ENCODE measurements around the gene MED14.

Gene MED14

DNA sequence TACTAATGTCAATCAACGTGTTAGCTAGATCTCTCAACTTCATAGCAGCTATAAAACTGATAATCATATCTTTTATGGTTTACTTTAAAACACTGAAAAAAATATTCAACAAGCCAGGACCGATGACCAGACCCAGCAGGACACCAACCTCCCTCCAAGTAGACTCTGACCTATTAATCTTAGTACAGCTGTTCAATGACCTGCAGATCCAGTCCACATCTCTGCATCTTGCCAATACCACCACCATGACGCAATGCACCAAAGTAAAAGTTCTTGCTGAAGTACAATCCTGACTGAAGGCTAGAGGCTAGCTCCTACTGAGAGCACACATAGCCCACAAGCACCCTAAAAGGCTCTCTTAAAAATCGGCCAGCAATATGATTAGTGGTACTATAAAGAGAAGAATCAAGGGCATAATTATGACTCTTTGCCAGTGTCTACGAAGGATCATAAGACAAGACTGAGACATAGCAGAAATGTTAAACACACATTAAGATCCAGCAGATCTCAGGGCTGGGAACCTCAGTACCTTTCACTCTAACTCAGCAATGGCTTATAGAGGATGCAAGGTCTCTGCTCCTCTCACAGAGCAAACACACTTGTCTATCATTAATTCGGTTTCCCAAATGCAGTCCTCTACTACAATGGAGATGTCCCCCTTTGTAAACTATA lies 7.6 kb downstream of the MED14 start:
- H3K27me3 ChIP-seq, result no peaks in the 10 kb centered on the region
- no peaks in the 10 kb centered on the region for H3K9me3 ChIP-seq
- TF ChIP-seq, protein P1, sequence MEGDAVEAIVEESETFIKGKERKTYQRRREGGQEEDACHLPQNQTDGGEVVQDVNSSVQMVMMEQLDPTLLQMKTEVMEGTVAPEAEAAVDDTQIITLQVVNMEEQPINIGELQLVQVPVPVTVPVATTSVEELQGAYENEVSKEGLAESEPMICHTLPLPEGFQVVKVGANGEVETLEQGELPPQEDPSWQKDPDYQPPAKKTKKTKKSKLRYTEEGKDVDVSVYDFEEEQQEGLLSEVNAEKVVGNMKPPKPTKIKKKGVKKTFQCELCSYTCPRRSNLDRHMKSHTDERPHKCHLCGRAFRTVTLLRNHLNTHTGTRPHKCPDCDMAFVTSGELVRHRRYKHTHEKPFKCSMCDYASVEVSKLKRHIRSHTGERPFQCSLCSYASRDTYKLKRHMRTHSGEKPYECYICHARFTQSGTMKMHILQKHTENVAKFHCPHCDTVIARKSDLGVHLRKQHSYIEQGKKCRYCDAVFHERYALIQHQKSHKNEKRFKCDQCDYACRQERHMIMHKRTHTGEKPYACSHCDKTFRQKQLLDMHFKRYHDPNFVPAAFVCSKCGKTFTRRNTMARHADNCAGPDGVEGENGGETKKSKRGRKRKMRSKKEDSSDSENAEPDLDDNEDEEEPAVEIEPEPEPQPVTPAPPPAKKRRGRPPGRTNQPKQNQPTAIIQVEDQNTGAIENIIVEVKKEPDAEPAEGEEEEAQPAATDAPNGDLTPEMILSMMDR (IDR thresholded peaks at IDR 0.05), result no peak
- H3K27ac ChIP-seq, result no peak overlapping the region
- no peak overlapping the region for H3K4me3 ChIP-seq (ENCODE audit: low read depth in 1 of 2, low read length in 1 of 2)
- no peaks in the 10 kb centered on the region for H3K36me3 ChIP-seq
- no peaks in the 10 kb centered on the region for H3K4me1 ChIP-seq (ENCODE audit: control insufficient read depth in 1 of 2, insufficient read depth in 1 of 2, low read depth in 1 of 2, low read length in 1 of 2)

GRCh38 chrX:40727093-40727492 lies 8.2 kb downstream of the MED14 start:
- no peaks in the 10 kb centered on the region for H3K36me3 ChIP-seq
- no peaks in the 10 kb centered on the region for H3K4me1 ChIP-seq (ENCODE audit: control insufficient read depth in 1 of 2, insufficient read depth in 1 of 2, low read depth in 1 of 2, low read length in 1 of 2)
- TF ChIP-seq, protein P1 (IDR thresholded peaks at IDR 0.05), result no peak
- no peaks in the 10 kb centered on the region for H3K27me3 ChIP-seq
- no peaks in the 10 kb centered on the region for H3K9me3 ChIP-seq
- H3K27ac ChIP-seq, result no peak overlapping the region
- no peak overlapping the region for H3K4me3 ChIP-seq (ENCODE audit: low read depth in 1 of 2, low read length in 1 of 2)

DNA sequence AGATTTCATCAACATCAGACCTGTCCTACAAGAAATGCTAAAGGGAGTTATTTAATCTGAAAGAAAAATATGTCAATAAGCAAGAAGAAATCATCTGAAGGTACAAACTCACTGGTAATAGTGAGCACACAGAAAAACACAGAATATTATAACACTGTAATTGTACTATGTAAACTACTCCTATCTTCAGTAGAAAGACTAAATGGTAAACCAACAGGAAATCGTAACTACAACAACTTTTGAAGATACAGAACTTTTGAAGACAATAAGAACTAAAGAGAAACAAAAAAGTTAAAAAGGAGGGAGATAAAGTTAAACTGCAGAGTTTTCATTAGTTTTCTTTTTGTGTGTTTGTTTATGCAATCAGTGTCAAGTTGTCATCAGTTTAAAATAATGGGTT lies 12.4 kb downstream of the MED14 start:
- TF ChIP-seq, protein P1 (IDR thresholded peaks at IDR 0.05), result no peak

GRCh38 chrX:40721489-40722106 lies 13.7 kb downstream of the MED14 start:
- no peak overlapping the region for H3K4me3 ChIP-seq (ENCODE audit: low read depth in 1 of 2, low read length in 1 of 2)
- TF ChIP-seq, protein P1 (IDR thresholded peaks at IDR 0.05), result no peak

More for the DNA sequence above, 12.4 kb downstream of the MED14 start:
- no peaks in the 10 kb centered on the region for H3K4me1 ChIP-seq (ENCODE audit: control insufficient read depth in 1 of 2, insufficient read depth in 1 of 2, low read depth in 1 of 2, low read length in 1 of 2)
- H3K36me3 ChIP-seq, result no peaks in the 10 kb centered on the region
- H3K27me3 ChIP-seq, result no peaks in the 10 kb centered on the region
- no peaks in the 10 kb centered on the region for H3K9me3 ChIP-seq
- no peak overlapping the region for H3K27ac ChIP-seq
- no peak overlapping the region for H3K4me3 ChIP-seq (ENCODE audit: low read depth in 1 of 2, low read length in 1 of 2)

DNA sequence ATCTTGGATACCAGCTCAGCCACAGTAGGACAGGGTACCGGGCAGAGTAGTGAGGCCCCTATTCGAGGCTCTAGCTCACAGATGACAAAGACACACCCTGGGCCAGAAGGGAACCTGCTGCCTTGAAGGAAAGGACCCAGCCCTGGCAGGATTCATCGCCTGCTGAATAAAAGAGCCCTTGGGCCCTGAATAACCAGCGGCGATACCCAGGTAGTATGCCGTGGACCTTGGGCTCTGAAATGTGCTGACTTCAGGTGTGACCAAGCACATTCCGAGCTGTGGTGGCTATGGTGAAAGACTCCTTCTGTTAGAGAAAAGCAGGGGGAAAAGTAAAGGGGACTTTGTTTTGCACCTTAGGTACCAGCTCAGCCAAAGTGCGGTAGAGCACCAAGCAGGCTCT lies 14.6 kb downstream of the MED14 start:
- Histone ChIP-seq H3K36me3 (no peaks in the 10 kb centered on the region), H3K4me3 (ENCODE audit: low read depth in 1 of 2, low read length in 1 of 2) (no peak overlapping the region), H3K27ac (no peak overlapping the region), H3K27me3 (no peaks in the 10 kb centered on the region), H3K9me3 (no peaks in the 10 kb centered on the region), H3K4me1 (ENCODE audit: control insufficient read depth in 1 of 2, insufficient read depth in 1 of 2, low read depth in 1 of 2, low read length in 1 of 2) (no peaks in the 10 kb centered on the region)
- TF ChIP-seq, protein P1 (IDR thresholded peaks at IDR 0.05), result no peak

More at GRCh38 chrX:40721489-40722106, 13.7 kb downstream of the MED14 start:
- Histone ChIP-seq H3K27ac (no peak overlapping the region), H3K27me3 (no peaks in the 10 kb centered on the region), H3K9me3 (no peaks in the 10 kb centered on the region), H3K4me1 (ENCODE audit: control insufficient read depth in 1 of 2, insufficient read depth in 1 of 2, low read depth in 1 of 2, low read length in 1 of 2) (no peaks in the 10 kb centered on the region), H3K36me3 (no peaks in the 10 kb centered on the region)
